GM12873 (cell line): Measurements from ENCODE around the gene KMT5B.

Experiments used
- TF ChIP-seq, protein P1 (sequence below): IDR thresholded peaks from 2 replicates; pipeline ENCODE4 v1.5.1; 2012; ENCODE audit warnings: low read depth, mild to moderate bottlenecking, moderate library complexity, low read length, control low read depth; ENCODE audit not compliant: insufficient read depth; ENCODE audit errors: missing control alignments

KMT5B gene

DNA sequence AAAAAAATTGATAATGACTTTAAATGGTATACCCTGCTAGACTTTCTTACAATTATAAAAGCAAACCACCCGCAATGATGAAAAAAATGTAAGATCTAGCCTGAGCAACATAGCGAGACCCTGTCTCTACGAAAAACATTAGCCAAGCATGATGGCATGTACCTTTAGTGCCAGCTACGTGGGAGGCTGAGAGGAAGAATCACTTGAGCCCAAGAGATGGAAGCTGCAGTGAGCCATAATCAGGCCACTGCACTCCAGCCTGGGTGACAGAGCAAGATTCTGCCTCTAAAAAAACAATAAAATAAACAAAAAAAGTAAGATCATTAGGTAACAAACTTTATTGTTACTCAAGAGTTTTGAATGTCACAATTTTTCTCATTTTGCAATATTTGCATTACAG lies 39.2 kb downstream of the KMT5B start:
- TF ChIP-seq, protein P1, sequence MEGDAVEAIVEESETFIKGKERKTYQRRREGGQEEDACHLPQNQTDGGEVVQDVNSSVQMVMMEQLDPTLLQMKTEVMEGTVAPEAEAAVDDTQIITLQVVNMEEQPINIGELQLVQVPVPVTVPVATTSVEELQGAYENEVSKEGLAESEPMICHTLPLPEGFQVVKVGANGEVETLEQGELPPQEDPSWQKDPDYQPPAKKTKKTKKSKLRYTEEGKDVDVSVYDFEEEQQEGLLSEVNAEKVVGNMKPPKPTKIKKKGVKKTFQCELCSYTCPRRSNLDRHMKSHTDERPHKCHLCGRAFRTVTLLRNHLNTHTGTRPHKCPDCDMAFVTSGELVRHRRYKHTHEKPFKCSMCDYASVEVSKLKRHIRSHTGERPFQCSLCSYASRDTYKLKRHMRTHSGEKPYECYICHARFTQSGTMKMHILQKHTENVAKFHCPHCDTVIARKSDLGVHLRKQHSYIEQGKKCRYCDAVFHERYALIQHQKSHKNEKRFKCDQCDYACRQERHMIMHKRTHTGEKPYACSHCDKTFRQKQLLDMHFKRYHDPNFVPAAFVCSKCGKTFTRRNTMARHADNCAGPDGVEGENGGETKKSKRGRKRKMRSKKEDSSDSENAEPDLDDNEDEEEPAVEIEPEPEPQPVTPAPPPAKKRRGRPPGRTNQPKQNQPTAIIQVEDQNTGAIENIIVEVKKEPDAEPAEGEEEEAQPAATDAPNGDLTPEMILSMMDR: no peak

DNA sequence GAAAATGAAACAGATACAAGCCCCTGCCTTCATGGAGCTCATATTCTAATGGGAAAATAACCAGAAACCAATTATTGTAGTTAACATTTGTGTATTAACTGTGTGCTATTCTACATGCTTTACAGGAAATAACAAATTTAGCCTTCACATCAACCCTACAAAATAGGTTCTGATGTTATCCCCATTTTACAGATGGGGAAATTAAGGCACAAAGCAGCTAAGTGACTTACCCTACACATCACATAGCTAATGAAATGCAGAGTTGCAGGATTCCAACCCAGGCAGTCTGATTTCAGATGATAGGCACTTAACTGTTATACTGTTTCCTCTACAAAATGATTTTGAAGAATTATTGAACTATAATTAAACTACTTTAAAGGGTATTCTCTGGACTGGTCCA lies 43.7 kb downstream of the KMT5B start:
- TF ChIP-seq, protein P1: no peak

DNA sequence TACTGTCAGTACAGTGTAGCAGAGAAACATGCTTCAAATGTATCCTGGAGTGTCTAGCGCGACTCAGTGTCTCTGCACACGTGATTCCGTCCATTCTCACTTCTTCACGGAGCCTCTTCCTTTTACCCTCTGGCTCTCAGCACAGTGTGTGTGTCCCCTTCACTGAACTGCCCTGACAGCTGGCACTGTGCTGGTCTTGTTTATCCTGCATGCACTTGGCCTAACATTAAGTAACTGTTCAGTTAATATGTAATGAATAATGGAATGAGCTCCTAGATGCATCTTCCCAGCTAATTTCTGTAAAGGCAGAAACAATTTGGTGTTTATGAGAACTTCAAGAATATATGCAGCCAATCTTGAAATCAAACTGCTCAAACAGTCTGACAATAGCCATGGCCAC lies 44.4 kb downstream of the KMT5B start:
- TF ChIP-seq, protein P1: no peak

- TF ChIP-seq, protein P1: no peak
Observed at GRCh38 chr11:68167474-68167873, 45.6 kb downstream of the KMT5B start.

DNA sequence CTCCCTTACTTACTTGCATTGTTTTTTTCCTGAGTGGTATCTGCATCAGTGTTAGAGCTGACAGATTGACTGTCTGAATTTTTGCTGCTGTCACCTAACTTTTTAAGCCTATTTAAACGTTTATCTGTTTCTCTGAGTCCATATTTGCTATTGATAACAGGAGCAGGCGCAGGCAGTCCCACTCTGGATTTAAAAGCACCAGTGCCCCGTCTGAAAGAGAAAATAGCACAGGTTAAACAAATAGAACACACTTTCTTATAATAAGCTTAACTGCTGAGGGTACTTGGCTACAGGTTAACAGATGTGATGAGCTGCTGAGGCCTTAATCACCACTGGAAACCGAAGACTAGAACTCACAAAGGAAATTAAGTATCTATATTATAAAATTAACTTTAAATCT lies 46.1 kb downstream of the KMT5B start:
- TF ChIP-seq, protein P1: no peak

DNA sequence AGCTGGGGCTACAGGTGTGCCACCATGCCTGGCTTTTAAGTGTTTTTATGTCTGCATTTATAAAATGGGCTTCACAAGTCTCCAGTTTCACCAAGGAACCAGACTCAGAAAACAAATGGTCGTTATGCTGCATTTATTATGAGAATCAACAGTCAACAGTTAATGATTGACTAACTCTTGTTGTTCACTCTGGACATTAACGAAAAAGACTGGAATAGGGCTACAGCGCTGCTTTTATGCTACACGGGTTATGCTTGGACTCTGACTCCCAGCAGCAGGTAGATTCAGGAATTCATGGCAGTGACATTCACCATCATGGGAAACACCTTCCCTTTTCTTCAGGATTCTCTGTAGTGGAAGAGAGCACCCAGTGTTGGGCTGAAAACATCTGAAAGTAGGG lies 47.5 kb downstream of the KMT5B start:
- TF ChIP-seq, protein P1: no peak

DNA sequence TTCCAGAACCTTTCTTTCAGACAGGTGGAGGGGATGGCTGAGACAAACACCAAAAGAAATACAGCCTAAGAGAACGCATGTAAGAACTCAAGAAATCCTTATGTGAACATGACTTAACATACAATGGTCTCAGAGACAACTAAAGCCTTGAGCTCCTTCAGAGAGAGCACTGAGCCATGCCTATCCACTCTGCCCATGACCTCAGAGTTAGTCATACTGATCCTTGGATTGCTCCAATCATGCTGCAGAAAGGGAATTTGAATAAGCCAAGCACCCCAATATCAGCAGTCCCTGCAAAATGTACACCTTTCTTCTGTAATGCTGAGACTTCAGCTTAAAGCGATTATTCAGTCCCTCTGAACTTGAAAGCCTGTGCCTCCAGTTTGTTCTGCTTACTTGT lies 48.7 kb downstream of the KMT5B start:
- TF ChIP-seq, protein P1: no peak
